K562 (cell line): Measurements from ENCODE around the gene ANKRD11. TPM values are rescaled to one million over a fixed set of nuclear protein-coding genes. Genes with fewer than 3 reads are reported as not detected.

Experiments
- ATAC-seq: fragments of 200-7000 bp; cut with Tn5 transposase; 3 replicates; pipeline ENCODE4 v1.9.1; 2020; ENCODE audit warnings: moderate library complexity
- BruUV-seq: library from RNA; stranded (reverse); fragments of 400-500 nt; replicated peaks from 2 replicates; lab custom pipeline; 2021; lab: Mats Ljungman, UMichigan
- CTCF ChIA-PET: fragments of 300-600 bp; formaldehyde crosslinking; extraction: SDS; loops from one replicate; lab custom pipeline; 2021; ENCODE audit warnings: low intra/inter-chr PET ratio; lab: Yijun Ruan, JAX
- POLR2A ChIA-PET: fragments of 300-600, 350-650 bp; sonication (Branson Sonifier 250); formaldehyde crosslinking; extraction: SDS; loops from one replicate; lab custom pipeline; 2021; ENCODE audit warnings: antibody characterized with exemption, inconsistent platforms; lab: Yijun Ruan, JAX
- DNase-seq, 4 experiments: peaks; one replicate each; pipeline versions ENCODE4 v3.0.0 to v3.0.0-alpha.2; 2011 to 2018; ENCODE audit warnings: low spot score in 3 of 4, mixed read lengths in 3 of 4; ENCODE audit errors: extremely low read depth in 1 of 4
- FAIRE-seq: peaks from 2 replicates; lab custom pipeline; 2011; peaks lifted over from hg19 to GRCh38; lab: Jason Lieb, UNC
- H2AFZ ChIP-seq: 2 replicates; pipeline ENCODE4 v1.6.0; 2011; ENCODE audit warnings: low read depth, low read length, control low read depth, inconsistent platforms
- H3K27ac ChIP-seq: fragments of 200-600 bp; 3 replicates; pipeline ENCODE4 v1.8.0; 2011; ENCODE audit warnings: low read depth, mild to moderate bottlenecking, control low read depth, inconsistent platforms, low read length, moderate library complexity, mixed read lengths; ENCODE audit errors: extremely low read depth
- H3K27me3 ChIP-seq, 2 experiments: fragments of 300-600 bp in 1 of 2; 2 replicates in 1 of 2; 3 replicates in 1 of 2; pipeline versions ENCODE4 v1.6.0 to v1.8.0; 2011; ENCODE audit warnings: inconsistent platforms in 2 of 2, low read length in 2 of 2, mild to moderate bottlenecking in 1 of 2, mixed read lengths in 1 of 2, moderate library complexity in 1 of 2; ENCODE audit not compliant: control insufficient read depth in 2 of 2, insufficient read depth in 2 of 2
- H3K36me3 ChIP-seq: fragments of 300-600 bp; 3 replicates; pipeline ENCODE4 v1.8.0; 2011; ENCODE audit warnings: mild to moderate bottlenecking, low read length, inconsistent platforms; ENCODE audit not compliant: control insufficient read depth, insufficient read depth
- H3K4me1 ChIP-seq, 2 experiments: fragments of 200-600 bp in 1 of 2; replicated peaks in 1 of 2; 2 replicates in 1 of 2; 3 replicates in 1 of 2; pipeline versions ENCODE4 v1.5.1 to v1.8.0; 2011; ENCODE audit warnings: inconsistent platforms in 2 of 2, low read length in 2 of 2, mild to moderate bottlenecking in 1 of 2, mixed read lengths in 1 of 2, moderate library complexity in 1 of 2; ENCODE audit not compliant: control insufficient read depth in 2 of 2, insufficient read depth in 2 of 2
- H3K4me2 ChIP-seq: 2 replicates; pipeline ENCODE4 v1.6.1; 2011; ENCODE audit warnings: low read length, control low read depth, inconsistent platforms, mixed read lengths; ENCODE audit not compliant: insufficient read depth
- H3K4me3 ChIP-seq: fragments of 200-600 bp; sonication (generic), shearing (Covaris generic); 2 replicates; pipeline ENCODE4 v1.5.1; 2016; ENCODE audit warnings: control low read depth, inconsistent platforms
- H3K79me2 ChIP-seq: fragments of 200-600 bp; 3 replicates; pipeline ENCODE4 v1.8.0; 2011; ENCODE audit warnings: low read length, inconsistent platforms; ENCODE audit not compliant: control insufficient read depth, insufficient read depth
- H3K9ac ChIP-seq, 2 experiments: 2 replicates each; pipeline versions ENCODE4 v1.6.0 to v1.6.1; 2011; ENCODE audit warnings: low read depth in 2 of 2, low read length in 2 of 2, control low read depth in 1 of 2, inconsistent platforms in 1 of 2, mild to moderate bottlenecking in 1 of 2, mixed read lengths in 1 of 2; ENCODE audit not compliant: insufficient read depth in 1 of 2
- H3K9me1 ChIP-seq: one replicate; pipeline ENCODE4 v1.6.0; 2011; ENCODE audit warnings: inconsistent platforms, mild to moderate bottlenecking, low read length, moderate library complexity; ENCODE audit not compliant: control insufficient read depth, insufficient read depth
- H3K9me3 ChIP-seq: replicated peaks from 2 replicates; pipeline ENCODE4 v1.5.1; 2011; ENCODE audit warnings: low read depth, low read length, inconsistent platforms; ENCODE audit not compliant: control insufficient read depth, insufficient read depth
- H4K20me1 ChIP-seq: replicated peaks from 2 replicates; pipeline ENCODE4 v1.6.1; 2011; ENCODE audit warnings: low read length, inconsistent platforms, mixed read lengths; ENCODE audit not compliant: control insufficient read depth, insufficient read depth
- ARID3A ChIP-seq: IDR thresholded peaks from 2 replicates; pipeline ENCODE4 v1.6.1; 2012; ENCODE audit warnings: low read depth, low read length, improper control_type of control experiment, borderline replicate concordance
- ATF2 ChIP-seq: sonication (generic); formaldehyde crosslinking; IDR thresholded peaks from 2 replicates; pipeline ENCODE4 v1.8.1; 2022; ENCODE audit warnings: missing genetic modification reagents
- BDP1 ChIP-seq: IDR thresholded peaks from 3 replicates; pipeline ENCODE4 v1.6.1; 2011; ENCODE audit not compliant: insufficient read length, insufficient read depth
- DNMT1 ChIP-seq: fragments of 450-650 bp; IDR thresholded peaks from 2 replicates; pipeline ENCODE4 v1.6.1; 2016; ENCODE audit warnings: antibody characterized with exemption, mild to moderate bottlenecking
- FIP1L1 ChIP-seq: fragments of 200-400 bp; formaldehyde crosslinking; IDR thresholded peaks from 2 replicates; pipeline ENCODE4 v1.6.1; 2018; ENCODE audit warnings: mild to moderate bottlenecking, low read depth, low read length; ENCODE audit not compliant: poor library complexity, severe bottlenecking
- FOXA3 ChIP-seq, 2 experiments: fragments of 450-650 bp in 1 of 2; sonication (generic) in 1 of 2; formaldehyde crosslinking; IDR thresholded peaks in 1 of 2; conservative IDR thresholded peaks in 1 of 2; 2 replicates each; pipeline versions ENCODE4 v1.4.0 to v1.8.0; 2020 to 2022; ENCODE audit warnings: mild to moderate bottlenecking in 2 of 2, missing genetic modification reagents in 1 of 2
- HDAC6 ChIP-seq: IDR thresholded peaks from 2 replicates; pipeline ENCODE4 v1.6.1; 2012; ENCODE audit warnings: low read depth, mild to moderate bottlenecking, control low read depth, inconsistent platforms, low read length, moderate library complexity
- KDM4B ChIP-seq, 2 experiments: fragments of 450-650 bp in 1 of 2; sonication (generic) in 1 of 2; IDR thresholded peaks; 2 replicates each; pipeline ENCODE4 v1.6.1; 2016 to 2017; ENCODE audit warnings: borderline replicate concordance in 2 of 2, antibody characterized with exemption in 1 of 2, low read depth in 1 of 2, mild to moderate bottlenecking in 1 of 2
- MAFG ChIP-seq: fragments of 450-650 bp; conservative IDR thresholded peaks from 2 replicates; pipeline ENCODE4 v1.6.1; 2016; ENCODE audit warnings: missing genetic modification characterization, missing compliant biosample characterization
- MEF2D ChIP-seq: conservative IDR thresholded peaks from 2 replicates; pipeline ENCODE4 v1.6.1; 2016; ENCODE audit warnings: low read depth, missing genetic modification characterization, missing compliant biosample characterization
- POLR2G ChIP-seq: fragments of 200-400 bp; formaldehyde crosslinking; IDR thresholded peaks from 2 replicates; pipeline ENCODE4 v1.6.1; 2017; ENCODE audit warnings: low read depth, mild to moderate bottlenecking, antibody characterized with exemption, low read length, moderate library complexity
- RBM22 ChIP-seq: fragments of 200-400 bp; formaldehyde crosslinking; IDR thresholded peaks from 2 replicates; pipeline ENCODE4 v1.6.1; 2018; ENCODE audit warnings: low read length, low read depth; ENCODE audit not compliant: poor library complexity, severe bottlenecking
- RUNX1 ChIP-seq: sonication (generic); IDR thresholded peaks from 2 replicates; pipeline ENCODE4 v1.6.1; 2016; ENCODE audit warnings: antibody characterized with exemption, low read depth
- SP1 ChIP-seq: sonication (generic); formaldehyde crosslinking; IDR thresholded peaks from 2 replicates; pipeline ENCODE4 v1.8.1; 2022; ENCODE audit warnings: mild to moderate bottlenecking, missing genetic modification reagents
- TFAP4 ChIP-seq: sonication (generic); formaldehyde crosslinking; IDR thresholded peaks from 2 replicates; pipeline ENCODE4 v1.8.0; 2022; ENCODE audit warnings: missing genetic modification reagents, mild to moderate bottlenecking, moderate library complexity, borderline replicate concordance
- ZNF134 ChIP-seq: fragments of 250-450 bp; sonication (Bioruptor Pico); conservative IDR thresholded peaks from 2 replicates; pipeline ENCODE4 v1.4.0; 2020
- ZNF253 ChIP-seq: fragments of 250-450 bp; sonication (Bioruptor Pico); conservative IDR thresholded peaks from 2 replicates; pipeline ENCODE4 v1.6.1; 2021; ENCODE audit warnings: mild to moderate bottlenecking
- ZNF589 ChIP-seq: fragments of 200-800 bp; sonication (Bioruptor generic); IDR thresholded peaks from 2 replicates; pipeline ENCODE4 v1.6.1; 2016; ENCODE audit warnings: low read depth, missing genetic modification characterization, missing compliant biosample characterization
- WGBS: fragments of 100-300 bp; shearing (Covaris generic); methylation state at CpG from one replicate; pipeline ENCODE4 v1.1.6; 2016; ENCODE audit warnings: low coverage, mixed read lengths; ENCODE audit not compliant: insufficient coverage; ENCODE audit errors: missing lambda C conversion rate; 5-methylcytosine and 5-hydroxymethylcytosine counted together
- in situ Hi-C: fragments of 300-500 bp; cut with MboI; formaldehyde crosslinking; loops from 4 replicates; pipeline ENCODE4 v1.15.0; 2018; ENCODE audit warnings: inconsistent platforms, mixed read lengths
- intact Hi-C: fragments of 100-400 bp; cut with micrococcal nuclease; formaldehyde crosslinking; loops from 2 replicates; pipeline ENCODE4 v1.14.2; 2022
- polyA plus RNA-seq, 8 experiments: library from polyadenylated mRNA; depleted of rRNA in 4 of 8; stranded (reverse) in 5 of 8; unstranded in 3 of 8; fragments of >200 nt; fragmentation: Nextera tagmentation in 2 of 8; fragmentation: Illumina TruSeq in 1 of 8; extraction: Ambion mirVana in 2 of 8; extraction: Trizol in 1 of 8; gene quantifications; 2 replicates each; pipeline versions ENCODE4 v1.2.1 to v1.2.3, GENCODE V29; 2011 to 2014; ENCODE audit warnings: inconsistent platforms in 1 of 8, missing spikeins in 1 of 8
- total RNA-seq, 7 experiments: library from RNA; depleted of rRNA in 6 of 7; stranded (reverse); fragments of >200 nt in 6 of 7; fragmentation: Illumina TruSeq in 2 of 7; extraction: Trizol in 2 of 7; gene quantifications; 2 replicates each; pipeline versions ENCODE4 v1.2.1 to v1.2.3, GENCODE V29; 2011 to 2021; ENCODE audit warnings: low replicate concordance in 1 of 7

The ANKRD11 gene
- total and polyA plus RNA-seq, 9 of the 15 experiments (the other 6 are each of a cell fraction or from before 2014, with no cell fraction given): 4.7 to 126 (median 31.7) TPM

GRCh38 chr16:89278441-89279240 lies 211.7 kb downstream of the ANKRD11 start:
- Histone ChIP-seq H3K9ac (no peak overlapping the region), H3K27me3 (no peaks in the 10 kb centered on the region), H4K20me1 (no peaks in the 10 kb centered on the region), H2AFZ (no peak overlapping the region), H3K27ac (no peak overlapping the region), H3K4me2 (no peak overlapping the region), H3K79me2 (no peaks in the 10 kb centered on the region; the same call in 2 of the 3 replicates), H3K9me1 (peaks cover 3% of the 10 kb centered on the region), H3K36me3 (peaks cover 88% of the 10 kb centered on the region; the same call in 2 of the 3 replicates), H3K4me1 (peaks cover 0 to 25% of the 10 kb centered on the region in 2 experiments; a peak in 1 of 5 replicates), H3K9me3 (no peaks in the 10 kb centered on the region; the same call in 1 of the 2 replicates), H3K4me3 (no peak overlapping the region)
- 94% methylated on average over 27 of the region's 36 CpGs for WGBS
- FAIRE-seq: no peak
- POLR2A ChIA-PET: interaction anchor here (1.0 to 2.4 kb wide), 2 partner anchors 14 to 15 kb away, joined by 4 to 8 read pairs; no protein-coding TSS in a partner anchor
- no peak for DNase-seq
- ATAC-seq: peak; percentile 5
- CTCF ChIA-PET: no interaction called here
- no TSS peak for BruUV-seq
- intact Hi-C loops (no loop called here), in situ Hi-C loops (no loop called here)
- TF ChIP-seq RUNX1: no peak
- TF ChIP-seq BDP1: no peak
- TF ChIP-seq RBM22: peak; percentile 20
- no peak for TF ChIP-seq ZNF589 (CRISPR knock-in tag)
- no peak for TF ChIP-seq HDAC6
- no peak for TF ChIP-seq ATF2
- no peak for TF ChIP-seq FOXA3 (CRISPR knock-in tag; conservative IDR thresholded peaks at IDR 0.05 in 1 of 2, IDR thresholded peaks at IDR 0.05 in 1 of 2)
- TF ChIP-seq KDM4B (IDR thresholded peaks at IDR 0.05; ENCODE audit: borderline replicate concordance in 2 of 2, low read depth in 1 of 2): no peak
- no peak for TF ChIP-seq FIP1L1
- TF ChIP-seq ZNF253 (CRISPR knock-in tag): no peak
- TF ChIP-seq POLR2G: peak; percentile 2; the same call in 1 of the 2 replicates
- TF ChIP-seq MEF2D: no peak
- no peak for TF ChIP-seq ARID3A
- TF ChIP-seq TFAP4 (CRISPR knock-in tag): peak; percentile 23; the same call in 1 of the 2 replicates
- no peak for TF ChIP-seq DNMT1
- TF ChIP-seq MAFG (tag): no peak
- TF ChIP-seq SP1 (CRISPR knock-in tag): no peak
- TF ChIP-seq ZNF134 (CRISPR knock-in tag): no peak
